CD4-positive, alpha-beta T cell treated with Interleukin-4 for 4 hours (primary cell): Measurements from ENCODE around the gene CALHM6.
"Not testable (repeated sequence)": the region's sequence is repeated elsewhere in the genome, so short reads cannot be mapped to it uniquely, and the experiment has no call there.

Source experiments
- DNase-seq: peaks from one replicate; pipeline ENCODE4 v3.0.0-alpha.2; 2020

CALHM6 gene

DNA sequence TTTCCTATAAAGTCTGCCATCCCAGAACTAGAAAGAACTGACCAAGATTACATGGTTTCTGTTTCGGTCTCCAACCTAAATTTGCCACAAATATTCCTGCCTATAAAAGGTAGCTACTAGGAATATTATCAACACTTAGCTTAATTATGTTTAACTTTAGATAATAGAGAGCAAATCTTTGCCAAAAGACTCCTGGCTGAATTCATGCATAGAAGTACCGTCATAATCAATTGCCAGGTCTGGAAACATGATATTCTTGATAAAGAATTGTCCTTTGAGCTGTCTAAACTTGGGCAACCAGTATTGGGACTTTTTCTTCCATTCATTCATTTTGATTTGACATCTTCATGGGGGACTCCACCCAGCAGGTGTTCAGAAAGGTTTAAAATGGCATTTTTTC, 22.4 kb downstream of the CALHM6 start:
- DNase-seq = no peak

DNA sequence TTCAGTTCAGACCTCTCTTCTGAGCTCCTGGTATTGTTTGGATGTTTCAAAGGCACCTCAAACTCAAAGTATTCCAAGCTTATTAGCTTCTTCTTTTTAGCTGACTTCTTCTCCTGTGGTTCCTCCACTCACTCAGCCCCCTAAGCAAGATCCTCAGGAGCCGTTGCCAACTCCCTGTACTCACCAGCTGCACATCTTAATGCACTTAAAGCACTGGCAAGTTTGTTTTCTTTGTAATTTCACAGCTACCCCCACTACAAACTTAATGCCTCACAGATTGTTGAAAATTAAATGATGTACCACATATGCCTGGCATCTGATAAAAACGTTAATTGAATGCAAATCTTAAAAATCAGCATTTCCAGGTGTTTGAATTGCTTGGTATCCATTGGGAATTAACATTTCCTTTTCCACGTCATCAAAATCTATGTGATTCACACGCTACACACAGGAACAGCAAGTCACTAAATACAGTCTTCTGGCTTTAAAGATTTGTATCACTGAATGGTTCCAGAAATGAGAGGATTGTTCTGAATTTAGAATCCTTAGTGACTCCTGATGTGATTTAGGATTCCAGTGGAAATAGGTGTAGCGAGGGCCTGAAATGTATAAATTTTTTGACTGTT, 24.5 kb downstream of the CALHM6 start:
- no peak for DNase-seq

- no peak for DNase-seq
These were observed 30.6 kb downstream of the CALHM6 start for GRCh38 chr6:116491610-116492330.

GRCh38 chr6:116492331-116493067, 31.3 kb downstream of the CALHM6 start:
- no peak for DNase-seq

DNA sequence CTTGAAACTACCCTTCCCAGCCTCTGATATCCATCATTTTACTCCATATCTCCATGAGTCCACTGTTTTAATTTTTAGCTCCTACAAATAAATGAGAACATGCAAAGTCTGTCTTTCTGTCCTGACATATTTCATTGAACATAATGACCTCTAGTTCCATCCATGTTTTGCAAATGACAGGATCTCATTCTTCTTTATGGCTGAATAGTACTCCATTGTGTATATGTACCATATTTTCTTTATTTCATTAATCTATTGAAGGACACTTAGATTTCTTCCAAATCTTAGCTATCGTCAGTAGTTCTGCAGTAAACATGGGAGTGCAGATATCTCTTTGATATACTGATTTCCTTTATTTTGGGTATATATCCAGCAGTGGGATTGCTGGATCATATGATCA, 34.0 kb downstream of the CALHM6 start:
- not testable (repeated sequence) for DNase-seq

DNA sequence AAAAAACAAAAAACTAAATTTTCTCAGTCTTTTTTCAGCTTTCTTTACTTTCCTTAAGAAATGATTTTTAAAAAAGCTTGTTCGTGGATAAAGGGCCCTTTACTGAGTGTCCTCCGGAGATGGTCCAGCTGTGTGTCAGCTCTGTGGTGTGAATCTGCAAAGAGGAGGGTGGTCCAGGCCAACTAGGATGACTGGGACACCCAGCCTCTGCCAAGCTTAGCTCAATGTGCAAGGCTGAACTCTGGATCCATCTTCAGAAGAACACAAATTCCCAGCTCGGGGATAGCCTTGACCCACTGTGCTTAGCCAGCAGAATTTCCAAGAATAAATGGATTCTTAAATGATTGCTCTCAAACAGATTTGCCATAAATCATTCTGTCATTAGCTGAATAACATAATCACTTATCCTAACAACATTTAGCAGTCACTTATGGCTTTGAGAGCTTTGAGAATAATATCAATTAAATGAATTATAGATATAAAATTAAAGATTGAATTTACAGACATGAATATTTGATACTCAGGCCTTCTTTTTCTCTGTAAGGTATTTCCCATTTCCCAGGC, 36.0 kb downstream of the CALHM6 start:
- DNase-seq = no peak

DNA sequence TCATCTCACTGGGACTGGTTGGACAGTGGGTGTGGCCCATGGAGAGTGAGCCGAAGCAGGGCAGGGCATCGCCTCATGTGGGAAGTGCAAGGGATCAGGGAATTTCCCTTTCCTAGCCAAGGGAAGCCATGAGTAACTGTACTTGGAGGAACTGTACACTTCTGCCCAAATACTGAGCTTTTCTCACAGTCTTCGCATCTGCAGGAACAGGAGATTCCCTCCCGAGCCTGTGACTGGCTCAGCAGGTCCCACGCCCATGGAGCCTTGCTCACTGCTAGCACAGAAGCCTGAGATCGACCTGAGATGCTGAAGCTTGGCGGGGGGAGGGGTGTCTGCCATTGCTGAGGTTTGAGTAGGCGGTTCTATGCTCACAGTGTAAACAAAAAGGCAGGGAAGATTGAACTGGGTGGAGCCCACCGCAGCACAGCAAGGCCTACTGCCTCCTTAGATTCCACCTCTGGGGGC, 39.8 kb downstream of the CALHM6 start:
- no peak for DNase-seq

GRCh38 chr6:116507324-116507723, 46.1 kb downstream of the CALHM6 start:
- DNase-seq = no peak

GRCh38 chr6:116508527-116508926, 47.4 kb downstream of the CALHM6 start:
- DNase-seq = no peak

DNA sequence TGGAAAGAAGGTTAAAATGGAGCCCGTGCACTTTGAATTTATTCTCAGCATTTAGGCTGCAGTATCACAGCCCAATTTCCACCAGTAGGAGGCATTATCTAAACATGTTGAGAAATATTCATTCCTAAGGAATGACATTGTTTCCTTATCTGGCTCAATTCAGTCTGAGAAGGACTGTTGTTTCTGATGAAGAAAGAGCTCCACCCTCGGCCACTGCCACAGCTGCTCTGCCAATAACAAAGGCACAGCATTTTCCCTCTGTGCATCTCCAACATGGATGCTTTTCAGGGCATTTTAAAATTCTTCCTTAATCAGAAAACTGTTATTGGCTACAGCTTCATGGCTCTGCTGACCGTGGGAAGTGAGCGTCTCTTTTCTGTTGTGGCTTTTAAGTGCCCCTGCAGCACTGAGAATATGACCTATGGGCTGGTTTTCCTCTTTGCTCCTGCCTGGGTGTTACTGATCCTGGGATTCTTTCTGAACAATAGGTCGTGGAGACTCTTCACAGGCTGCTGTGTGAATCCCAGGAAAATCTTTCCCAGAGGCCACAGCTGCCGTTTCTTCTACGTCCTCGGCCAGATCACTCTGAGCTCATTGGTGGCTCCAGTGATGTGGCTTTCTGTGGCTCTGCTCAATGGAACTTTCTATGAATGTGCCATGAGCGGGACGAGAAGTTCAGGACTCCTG, 50.4 kb downstream of the CALHM6 start, which contains the start of gene CALHM5:
Gene CALHM5 (plus strand): TSS at position 216 of the 687 bp plus-strand sequence. CDS start 58 bp downstream, at position 274.
- DNase-seq = no peak

DNA sequence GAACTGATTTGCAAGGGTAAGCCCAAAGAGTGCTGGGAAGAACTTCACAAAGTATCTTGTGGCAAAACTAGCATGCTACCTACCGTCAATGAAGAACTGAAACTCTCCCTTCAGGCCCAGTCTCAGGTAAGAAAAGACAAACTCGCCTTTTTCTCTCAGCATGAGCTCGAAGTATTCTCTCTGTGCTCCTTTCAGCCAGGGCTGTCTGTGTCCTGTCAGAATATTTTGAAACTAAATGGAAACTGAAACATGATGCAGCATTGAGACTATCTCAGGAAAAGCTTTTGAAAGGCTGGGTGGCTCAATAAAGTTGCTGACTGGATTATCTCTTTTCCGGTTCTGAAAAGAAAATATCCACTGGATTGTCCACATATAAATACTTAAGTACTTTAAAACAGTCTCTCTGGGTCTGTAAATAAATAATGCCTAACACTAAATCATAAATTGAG, 51.0 kb downstream of the CALHM6 start:
- DNase-seq = no peak

- no peak for DNase-seq
These were observed 51.6 kb downstream of the CALHM6 start for GRCh38 chr6:116512734-116513133.
